Neural progenitor cell (in vitro differentiated cells): ENCODE measurements around the gene GLP2R. TPM values are rescaled to one million over a fixed set of nuclear protein-coding genes. Genes with fewer than 3 reads are reported as not detected.

Experiments
- DNase-seq: peaks from one replicate; pipeline ENCODE4 v3.0.0-alpha.2; 2016; ENCODE audit warnings: low spot score
- H2AFZ ChIP-seq: fragments of 200-600 bp; sonication (generic); replicated peaks from 2 replicates; pipeline ENCODE4 v1.6.1; 2016; ENCODE audit warnings: antibody characterized with exemption
- H3F3A ChIP-seq: fragments of 200-600 bp; sonication (generic); 2 replicates; pipeline ENCODE4 v1.6.1; 2016; ENCODE audit warnings: antibody characterized with exemption, low read depth
- H3K27ac ChIP-seq: fragments of 200-600 bp; sonication (generic); 2 replicates; pipeline ENCODE4 v1.5.1; 2016; ENCODE audit warnings: mild to moderate bottlenecking
- H3K27me3 ChIP-seq: fragments of 200-600 bp; sonication (generic); 2 replicates; pipeline ENCODE4 v1.6.1; 2016; ENCODE audit warnings: mild to moderate bottlenecking, moderate library complexity
- H3K36me3 ChIP-seq: fragments of 200-600 bp; sonication (generic); 2 replicates; pipeline ENCODE4 v1.5.1; 2016
- H3K4me1 ChIP-seq: fragments of 200-600 bp; sonication (generic); 2 replicates; pipeline ENCODE4 v1.6.1; 2016; ENCODE audit warnings: mixed run types
- H3K4me2 ChIP-seq: fragments of 200-600 bp; sonication (generic); 2 replicates; pipeline ENCODE4 v1.6.1; 2016
- H3K4me3 ChIP-seq: fragments of 200-600 bp; sonication (generic); 2 replicates; pipeline ENCODE4 v1.5.1; 2016
- H3K79me2 ChIP-seq: fragments of 200-600 bp; sonication (generic); 2 replicates; pipeline ENCODE4 v1.6.1; 2016; ENCODE audit warnings: low read depth
- H3K9ac ChIP-seq: fragments of 200-600 bp; sonication (generic); 2 replicates; pipeline ENCODE4 v1.6.1; 2016
- H3K9me3 ChIP-seq: fragments of 200-600 bp; sonication (generic); 2 replicates; pipeline ENCODE4 v1.5.1; 2016; ENCODE audit warnings: low read depth
- H4K20me1 ChIP-seq: fragments of 200-600 bp; sonication (generic); 2 replicates; pipeline ENCODE4 v1.6.1; 2016; ENCODE audit warnings: low read depth
- H3K27ac Mint-ChIP-seq: 3 replicates; pipeline ENCODE4 v1.8.0; 2021; ENCODE audit warnings: mixed read lengths
- H3K27me3 Mint-ChIP-seq: 2 replicates; pipeline ENCODE4 v1.8.0; 2022; ENCODE audit warnings: low read depth, mild to moderate bottlenecking, inconsistent platforms, moderate library complexity, mixed read lengths; ENCODE audit not compliant: insufficient read depth
- H3K36me3 Mint-ChIP-seq: 3 replicates; pipeline ENCODE4 v1.8.0; 2021; ENCODE audit warnings: mixed read lengths
- H3K4me1 Mint-ChIP-seq: 3 replicates; pipeline ENCODE4 v1.8.0; 2021; ENCODE audit warnings: mixed read lengths
- H3K4me3 Mint-ChIP-seq: 3 replicates; pipeline ENCODE4 v1.8.0; 2021; ENCODE audit warnings: mild to moderate bottlenecking, moderate library complexity, mixed read lengths
- H3K9me3 Mint-ChIP-seq: 3 replicates; pipeline ENCODE4 v1.8.0; 2020; ENCODE audit warnings: mixed read lengths
- CTCF ChIP-seq: fragments of 200-600 bp; sonication (generic); IDR thresholded peaks from 2 replicates; pipeline ENCODE4 v1.5.1; 2017; ENCODE audit warnings: antibody characterized with exemption, mild to moderate bottlenecking
- EZH2 ChIP-seq: fragments of 200-600 bp; sonication (generic); IDR thresholded peaks from 2 replicates; pipeline ENCODE4 v1.6.1; 2017; ENCODE audit warnings: antibody characterized with exemption, mild to moderate bottlenecking, moderate library complexity
- EZH2phosphoT487 ChIP-seq: fragments of 200-600 bp; sonication (generic); IDR thresholded peaks from 2 replicates; pipeline ENCODE4 v1.6.1; 2017; ENCODE audit warnings: antibody characterized with exemption
- total RNA-seq: library from RNA; depleted of rRNA; stranded (reverse); fragments of >200 nt; gene quantifications from 2 replicates; pipeline ENCODE4 v1.2.3, GENCODE V29; 2015; ENCODE audit warnings: low replicate concordance

GLP2R gene
- total RNA-seq, 1 donor from 2014 or later: not detected

- Histone ChIP-seq H3K36me3 (no peaks in the 10 kb centered on the region), H3K9me3 (no peaks in the 10 kb centered on the region), H3K9ac (no peak overlapping the region), H3K27me3 (no peaks in the 10 kb centered on the region), H3K27ac (no peak overlapping the region), H2AFZ (no peak overlapping the region), H3K79me2 (no peaks in the 10 kb centered on the region), H3K4me2 (no peak overlapping the region), H4K20me1 (no peaks in the 10 kb centered on the region), H3F3A (no peaks in the 10 kb centered on the region), H3K4me3 (no peak overlapping the region), H3K4me1 (no peaks in the 10 kb centered on the region)
- Mint-ChIP-seq H3K27ac (no peak overlapping the region), H3K4me3 (no peak overlapping the region), H3K4me1 (no peaks in the 10 kb centered on the region), H3K27me3 (no peaks in the 10 kb centered on the region), H3K9me3 (peaks cover 8% of the 10 kb centered on the region), H3K36me3 (no peaks in the 10 kb centered on the region)
- TF ChIP-seq EZH2phosphoT487 (no peak), CTCF (no peak), EZH2 (no peak)
- no peak for DNase-seq
These were observed 35.1 kb downstream of the GLP2R start for GRCh38 chr17:9860851-9861250.

- Mint-ChIP-seq H3K4me3 (no peak overlapping the region), H3K27me3 (no peaks in the 10 kb centered on the region), H3K4me1 (no peaks in the 10 kb centered on the region), H3K36me3 (no peaks in the 10 kb centered on the region), H3K27ac (no peak overlapping the region), H3K9me3 (peaks cover 8% of the 10 kb centered on the region)
- H3K4me2 ChIP-seq: no peak overlapping the region
- no peaks in the 10 kb centered on the region for H3F3A ChIP-seq
- H3K4me3 ChIP-seq: no peak overlapping the region
- H2AFZ ChIP-seq: no peak overlapping the region
- no peaks in the 10 kb centered on the region for H3K79me2 ChIP-seq
- no peaks in the 10 kb centered on the region for H4K20me1 ChIP-seq
- DNase-seq: no peak
- no peak overlapping the region for H3K9ac ChIP-seq
- no peaks in the 10 kb centered on the region for H3K27me3 ChIP-seq
- H3K36me3 ChIP-seq: no peaks in the 10 kb centered on the region
- TF ChIP-seq EZH2 (no peak), CTCF (no peak), EZH2phosphoT487 (no peak)
- no peaks in the 10 kb centered on the region for H3K9me3 ChIP-seq
- H3K4me1 ChIP-seq: no peaks in the 10 kb centered on the region
- no peak overlapping the region for H3K27ac ChIP-seq
These were observed 36.5 kb downstream of the GLP2R start for GRCh38 chr17:9862220-9862619.

DNA sequence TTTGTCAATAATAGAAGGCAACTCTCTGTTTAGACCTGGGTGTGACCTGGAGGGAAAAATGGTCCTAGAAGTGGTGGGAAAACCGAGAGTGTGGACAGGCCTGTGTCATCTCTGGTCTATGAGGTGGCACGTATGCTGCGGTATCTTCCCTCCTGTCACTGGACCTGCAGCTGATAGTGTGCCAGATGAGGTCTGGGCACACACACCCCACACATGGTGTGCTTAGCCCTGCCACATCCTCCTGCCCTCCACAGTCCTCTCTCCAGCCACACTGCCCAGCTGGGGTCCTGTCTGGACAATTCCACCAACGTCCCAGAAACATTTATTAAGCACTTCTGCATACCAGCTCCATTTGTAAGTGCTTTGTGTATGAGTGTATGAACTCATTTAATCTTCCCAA is 37.2 kb downstream of the GLP2R start:
- no peak overlapping the region for H2AFZ ChIP-seq

More for the DNA sequence above, 37.2 kb downstream of the GLP2R start:
- H3K27me3 Mint-ChIP-seq: no peaks in the 10 kb centered on the region
- Histone ChIP-seq H3K27me3 (no peaks in the 10 kb centered on the region), H3K36me3 (no peaks in the 10 kb centered on the region), H3K9ac (no peak overlapping the region), H3F3A (no peaks in the 10 kb centered on the region), H3K4me3 (no peak overlapping the region), H3K4me1 (no peaks in the 10 kb centered on the region), H3K4me2 (no peak overlapping the region), H3K27ac (no peak overlapping the region), H4K20me1 (no peaks in the 10 kb centered on the region), H3K79me2 (no peaks in the 10 kb centered on the region), H3K9me3 (no peaks in the 10 kb centered on the region)
- TF ChIP-seq CTCF (no peak), EZH2 (no peak), EZH2phosphoT487 (no peak)
- H3K4me1 Mint-ChIP-seq: peaks cover 3% of the 10 kb centered on the region
- H3K27ac Mint-ChIP-seq: no peak overlapping the region
- peaks cover 10% of the 10 kb centered on the region for H3K9me3 Mint-ChIP-seq
- no peaks in the 10 kb centered on the region for H3K36me3 Mint-ChIP-seq
- H3K4me3 Mint-ChIP-seq: no peak overlapping the region
- no peak for DNase-seq
